Measurements from ENCODE around the gene NSRP1. TPM values are rescaled to one million over a fixed set of nuclear protein-coding genes. Genes with fewer than 3 reads are reported as not detected.

The NSRP1 gene
- total and polyA plus RNA-seq, 10 of the 15 experiments (the other 5 are each of a cell fraction or from before 2014, with no cell fraction given) = 12.5 to 69.7 (median 37.8) TPM

GRCh38 chr17:30173649-30174048, 57.0 kb downstream of the NSRP1 start (continued):
- TF ChIP-seq RELB (IDR thresholded peaks at IDR 0.05; ENCODE audit: low read depth) (peak; percentile 65), JUND (IDR thresholded peaks at IDR 0.05; ENCODE audit: low read depth, low read length) (peak; percentile 61; the same call in 1 of the 2 replicates), ZSCAN29 (IDR thresholded peaks at IDR 0.05) (peak; percentile 62; the same call in 1 of the 2 replicates), BMI1 (IDR thresholded peaks at IDR 0.05; ENCODE audit: borderline replicate concordance) (peak; percentile 73), CBFB (IDR thresholded peaks at IDR 0.05; ENCODE audit: low read depth) (0 out of 2 replicates have a peak, but pooled peaks have one; percentile 26), CHD2 (IDR thresholded peaks at IDR 0.05; ENCODE audit: borderline replicate concordance, low read depth, low read length) (peak; percentile 38; the same call in 1 of the 2 replicates), TCF12 (IDR thresholded peaks at IDR 0.05; ENCODE audit: low read depth, low read length) (no peak), MYC (IDR thresholded peaks at IDR 0.05; ENCODE audit: insufficient read depth, insufficient read length, insufficient replicate concordance, low read length, severe bottlenecking) (no peak), POLR2A (IDR thresholded peaks at IDR 0.05; ENCODE audit: low read depth, low read length) (no peak), MLLT1 (IDR thresholded peaks at IDR 0.05) (peak; percentile 8), RUNX3 (IDR thresholded peaks at IDR 0.05; ENCODE audit: low read length) (peak; percentile 95), ATF7 (IDR thresholded peaks at IDR 0.05; ENCODE audit: low read depth) (peak; percentile 90), RAD51 (IDR thresholded peaks at IDR 0.05) (peak; percentile 47; the same call in 1 of the 2 replicates), RBBP5 (conservative IDR thresholded peaks at IDR 0.05) (no peak), EP300 (IDR thresholded peaks at IDR 0.05; ENCODE audit: borderline replicate concordance in 1 of 2, control insufficient read depth in 1 of 2, low read depth in 2 of 2, low read length in 2 of 2) (peak; percentile 67 to 93), HSF1 (IDR thresholded peaks at IDR 0.05; ENCODE audit: low read depth, low read length) (no peak), STAT1 (conservative IDR thresholded peaks at IDR 0.05) (no peak), EZH2 (IDR thresholded peaks at IDR 0.05; ENCODE audit: borderline replicate concordance, control insufficient read depth, low read depth, low read length) (no peak), IKZF1 (conservative IDR thresholded peaks at IDR 0.05) (peak; percentile 79), ZNF217 (IDR thresholded peaks at IDR 0.05) (peak; percentile 93), IRF4 (IDR thresholded peaks at IDR 0.05; ENCODE audit: low read depth, low read length) (peak; percentile 33; the same call in 1 of the 2 replicates), ZNF592 (IDR thresholded peaks at IDR 0.05) (no peak), IKZF2 (IDR thresholded peaks at IDR 0.05) (peak; percentile 91 to 92)
